H54 (cell line): ENCODE data around the gene ASIC1.

Experiments
- DNase-seq: peaks from one replicate; pipeline ENCODE4 v3.0.0; 2011; ENCODE audit warnings: low spot score, mixed read lengths; ENCODE audit not compliant: insufficient read length
- FAIRE-seq: peaks from 3 replicates; lab custom pipeline; 2011; peaks lifted over from hg19 to GRCh38; lab: Jason Lieb, UNC
- POLR2A ChIP-seq: IDR thresholded peaks from 2 replicates; pipeline ENCODE4 v1.6.1; 2011; ENCODE audit warnings: low read depth, mild to moderate bottlenecking, low read length

ASIC1 gene

GRCh38 chr12:50087995-50088394 is 30.6 kb downstream of the ASIC1 start:
- TF ChIP-seq POLR2A, result no peak
- DNase-seq, result peak; percentile 41
- FAIRE-seq, result peak; percentile 57

DNA sequence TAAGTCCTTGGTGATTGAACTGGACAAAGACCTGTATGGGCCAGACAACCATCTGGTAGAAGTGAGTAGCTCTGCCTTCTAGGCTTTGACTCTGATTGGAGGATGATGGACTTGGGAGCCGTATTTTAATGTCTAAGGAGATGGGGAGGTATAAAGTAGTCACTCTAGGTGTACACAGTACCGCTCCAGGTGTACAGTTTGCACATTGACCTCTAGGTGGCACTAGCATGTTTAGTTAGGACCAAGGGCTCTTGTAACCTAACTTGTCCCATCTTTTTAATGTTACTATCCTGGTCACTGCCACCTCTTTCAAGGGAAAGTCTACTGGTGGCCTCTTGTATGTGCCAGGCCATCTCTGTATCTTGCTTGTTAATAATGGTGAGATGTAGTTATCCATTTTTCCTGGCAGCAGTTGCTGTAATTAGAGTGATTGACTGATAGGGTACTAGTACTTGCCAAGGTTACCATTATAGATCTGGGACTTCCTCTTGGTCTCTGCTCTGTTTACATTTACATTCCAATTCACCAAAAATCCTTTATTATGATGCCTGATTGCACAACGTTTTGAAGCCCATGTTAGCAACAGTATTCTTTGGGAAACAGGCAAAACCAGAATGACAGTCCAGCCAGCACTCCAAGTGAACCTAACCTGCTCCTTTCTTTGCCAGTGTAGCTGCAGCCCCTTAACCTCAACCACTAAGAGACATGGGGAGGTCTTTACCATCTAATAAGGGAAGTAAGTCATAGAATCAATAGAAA is 31.4 kb downstream of the ASIC1 start:
- TF ChIP-seq POLR2A, result no peak
- DNase-seq (peak; percentile 40), FAIRE-seq (peak; percentile 48)

DNA sequence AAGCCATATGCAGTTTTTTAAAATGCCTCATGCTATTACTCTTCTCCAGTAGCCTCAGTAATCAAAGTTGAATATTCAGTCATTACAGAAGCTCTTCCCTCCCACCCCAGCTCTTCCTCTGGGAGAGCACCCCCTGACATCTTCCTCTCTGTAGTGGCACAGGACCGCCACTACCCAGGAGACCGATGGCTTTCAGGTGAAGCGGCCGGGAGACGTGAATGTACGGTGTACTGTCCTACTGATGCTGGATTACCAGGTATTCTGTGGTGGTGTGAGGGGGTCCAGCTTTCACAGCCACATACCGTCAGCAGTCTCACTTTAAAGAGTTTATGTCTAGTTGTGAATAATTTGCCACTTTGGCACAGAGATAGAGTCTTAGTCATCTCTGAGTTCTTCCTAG is 32.3 kb downstream of the ASIC1 start:
- no peak for TF ChIP-seq POLR2A
- FAIRE-seq (no peak), DNase-seq (no peak)

- no peak for FAIRE-seq
- no peak for TF ChIP-seq POLR2A
- DNase-seq, result no peak
These were observed 33.0 kb downstream of the ASIC1 start for GRCh38 chr12:50090391-50090790.

DNA sequence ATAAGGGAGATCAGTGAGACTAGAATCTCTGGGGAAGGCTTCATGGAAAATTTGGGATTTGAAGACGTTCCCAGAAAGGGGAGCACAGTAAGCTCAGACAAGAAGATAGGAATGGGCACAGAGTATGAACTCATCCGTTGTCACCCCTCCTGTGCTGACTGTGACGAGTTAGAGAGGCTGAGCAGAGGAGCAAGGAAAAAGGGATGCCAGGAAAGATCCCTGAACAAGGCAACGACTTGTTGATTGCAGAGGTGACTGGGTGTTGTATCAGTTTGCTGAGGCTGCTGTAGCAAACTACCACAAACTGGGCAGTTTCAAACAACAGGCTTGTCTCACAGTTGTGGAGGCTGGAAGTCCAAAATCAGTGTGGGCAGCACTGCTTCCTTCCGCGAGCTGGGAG is 40.6 kb downstream of the ASIC1 start:
- DNase-seq (no peak), FAIRE-seq (no peak)
- TF ChIP-seq POLR2A, result no peak

DNA sequence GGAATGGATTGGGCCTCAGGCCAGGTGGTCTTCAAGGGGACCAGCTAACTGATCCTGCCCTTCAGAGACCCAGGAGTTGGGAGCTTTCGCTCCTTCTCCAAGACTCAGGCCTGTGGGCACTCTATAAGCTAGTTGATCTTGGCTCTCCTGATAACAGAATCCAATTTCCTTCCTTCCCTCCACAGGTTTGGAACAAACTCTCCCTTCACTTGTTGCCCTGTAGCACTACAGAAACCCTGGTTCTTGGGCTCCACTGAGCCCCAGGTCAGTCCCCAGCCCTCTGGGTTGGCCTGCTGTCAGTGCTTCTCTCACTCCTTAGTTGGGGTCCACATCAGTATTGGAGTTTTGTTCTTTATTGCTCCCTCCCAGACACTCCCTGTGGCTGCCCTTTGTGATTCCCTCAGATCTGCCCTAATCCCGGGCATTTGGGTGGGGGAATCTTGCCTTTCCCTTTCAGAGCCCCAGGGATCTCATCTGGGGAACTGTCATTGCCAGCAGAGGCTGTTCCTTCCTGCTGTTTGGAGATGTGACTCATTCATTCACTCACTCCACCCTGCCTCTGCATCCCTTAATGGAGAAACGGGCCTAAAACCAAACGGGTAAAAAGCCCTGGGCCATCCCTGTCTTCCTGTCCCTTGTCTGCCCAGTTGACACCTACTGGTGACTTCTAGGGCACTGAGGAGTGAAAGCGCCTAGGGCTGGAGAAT is 42.1 kb downstream of the ASIC1 start:
- DNase-seq (peak; percentile 74), FAIRE-seq (peak; percentile 72)
- no peak for TF ChIP-seq POLR2A

GRCh38 chr12:50100561-50100960 is 43.2 kb downstream of the ASIC1 start:
- no peak for FAIRE-seq
- DNase-seq, result no peak
- no peak for TF ChIP-seq POLR2A

DNA sequence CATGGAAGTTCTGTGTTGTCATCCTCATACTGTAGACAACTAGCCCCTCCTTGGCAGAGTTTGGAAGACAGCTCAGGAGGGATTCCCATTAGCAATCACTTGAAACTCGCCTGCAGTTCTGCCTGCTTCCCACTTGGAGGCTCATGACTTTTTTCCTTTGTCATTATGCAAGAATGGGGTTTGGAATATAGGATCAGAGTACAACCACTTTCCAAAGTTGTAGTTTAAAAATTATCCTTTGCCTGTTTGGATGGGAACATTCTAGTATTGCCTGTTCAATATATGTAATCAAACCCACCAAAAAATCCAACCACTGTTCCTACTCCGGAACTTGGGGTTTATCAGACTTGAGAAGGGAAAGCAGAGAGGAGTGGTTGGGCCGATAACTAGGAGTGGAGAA is 44.3 kb downstream of the ASIC1 start:
- no peak for TF ChIP-seq POLR2A
- FAIRE-seq, result no peak
- DNase-seq, result peak; percentile 41

DNA sequence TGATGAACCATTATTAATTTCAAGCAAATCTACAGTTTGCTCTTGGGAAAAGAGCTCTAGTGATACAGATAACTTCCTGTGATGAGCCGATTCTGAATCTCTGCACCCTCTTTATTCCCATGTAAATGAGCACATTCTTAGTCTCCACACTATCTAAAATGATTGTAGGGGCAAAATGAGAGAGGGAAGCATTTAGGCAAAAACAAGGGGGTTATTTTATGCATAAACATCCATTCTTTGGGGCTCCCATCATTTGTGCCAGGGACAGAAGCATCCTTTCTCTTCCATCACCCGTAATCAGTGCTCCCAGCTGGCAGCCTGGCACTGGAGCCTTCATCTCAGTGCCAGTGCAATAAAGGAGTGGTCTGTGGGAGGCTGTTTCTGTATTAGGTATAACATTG is 44.7 kb downstream of the ASIC1 start:
- no peak for TF ChIP-seq POLR2A
- FAIRE-seq, result no peak
- no peak for DNase-seq

- no peak for TF ChIP-seq POLR2A
- no peak for DNase-seq
- FAIRE-seq, result no peak
These were observed 45.4 kb downstream of the ASIC1 start for GRCh38 chr12:50102646-50103309.

GRCh38 chr12:50103351-50103750 is 46.0 kb downstream of the ASIC1 start:
- FAIRE-seq, result no peak
- TF ChIP-seq POLR2A, result no peak
- DNase-seq, result no peak

GRCh38 chr12:50103767-50104321 is 46.4 kb downstream of the ASIC1 start, which contains the start of gene GPD1:
TSS of gene GPD1 (plus strand) at chr12:50104008. CDS start at chr12:50104051, 43 bp downstream.
- no peak for TF ChIP-seq POLR2A
- DNase-seq (peak; percentile 49), FAIRE-seq (no peak)

DNA sequence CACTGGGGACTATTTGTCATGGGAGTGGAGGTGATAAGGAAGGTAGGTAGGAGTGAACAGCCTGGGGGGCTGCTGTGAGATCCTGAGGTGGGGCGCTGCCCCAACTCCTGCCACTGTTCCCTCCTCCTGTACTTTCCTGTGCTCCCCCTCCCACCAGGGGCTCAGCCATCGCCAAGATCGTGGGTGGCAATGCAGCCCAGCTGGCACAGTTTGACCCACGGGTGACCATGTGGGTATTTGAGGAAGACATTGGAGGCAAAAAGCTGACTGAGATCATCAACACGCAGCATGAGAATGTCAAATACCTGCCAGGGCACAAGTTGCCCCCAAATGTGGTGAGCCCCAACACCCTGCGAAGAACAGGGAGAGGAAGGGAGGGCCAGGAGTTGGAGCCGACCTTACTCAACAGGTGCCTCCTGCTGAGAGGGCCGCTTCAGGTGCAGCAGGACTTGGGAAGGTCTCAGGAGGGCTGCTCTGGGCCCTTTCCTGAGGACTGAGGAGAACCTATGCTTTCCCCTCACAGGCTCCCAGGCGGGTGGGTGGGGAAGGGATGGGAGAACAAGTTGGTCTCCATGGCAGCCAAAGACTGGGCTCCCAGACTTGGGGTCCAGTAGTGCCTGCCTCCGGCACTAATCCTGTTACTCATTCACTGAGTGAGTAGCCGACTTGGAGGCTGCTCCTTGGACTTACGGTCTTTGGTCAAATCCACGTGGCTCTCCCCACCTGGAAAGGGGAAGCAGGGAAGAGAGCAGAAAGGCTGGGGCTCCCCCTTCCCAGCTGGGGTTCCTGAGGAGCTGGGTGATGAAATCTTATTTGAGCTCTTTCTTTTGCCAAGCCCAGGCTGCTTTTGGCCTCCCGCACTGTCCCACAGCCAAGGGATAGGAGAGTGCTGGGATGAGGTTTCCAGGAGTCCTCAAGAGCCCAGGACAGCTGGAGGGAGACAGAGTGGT is 47.3 kb downstream of the ASIC1 start:
- FAIRE-seq (no peak), DNase-seq (no peak)
- no peak for TF ChIP-seq POLR2A

DNA sequence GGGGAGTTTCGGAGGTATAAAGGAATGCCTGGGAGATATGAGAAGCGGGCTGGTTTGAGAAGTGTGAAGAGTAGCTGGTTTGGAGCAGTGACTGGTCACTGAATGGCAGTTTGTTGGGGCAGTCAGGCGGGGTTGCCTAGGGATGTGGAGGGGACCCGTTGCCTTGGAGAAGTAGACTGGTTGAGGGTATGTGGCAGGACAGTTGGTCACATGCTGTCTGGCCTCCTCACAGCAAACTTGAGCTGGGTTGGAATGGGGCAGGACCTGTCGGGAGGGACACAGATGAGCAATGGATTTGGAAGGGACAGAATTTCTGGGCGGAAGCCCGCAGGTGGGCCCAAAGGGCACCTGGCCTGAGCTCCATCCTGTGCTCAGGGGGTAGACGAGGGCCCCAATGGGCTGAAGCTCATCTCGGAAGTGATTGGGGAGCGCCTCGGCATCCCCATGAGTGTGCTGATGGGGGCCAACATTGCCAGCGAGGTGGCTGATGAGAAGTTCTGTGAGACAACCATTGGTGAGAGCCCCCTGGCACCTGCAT is 48.6 kb downstream of the ASIC1 start:
- no peak for DNase-seq
- TF ChIP-seq POLR2A, result no peak
- FAIRE-seq, result no peak
